Uterus (tissue), 2 donors: Measurements from ENCODE around the gene TRIM14.

Source experiments
- POLR2A ChIP-seq, 2 donors: fragments of 450-650 bp; IDR thresholded peaks; one replicate each; pipeline ENCODE4 v1.6.1; 2016; ENCODE audit warnings: antibody characterized with exemption in 2 of 2, mild to moderate bottlenecking in 1 of 2, moderate library complexity in 1 of 2
- TF ChIP-seq, protein P1 (sequence below), 4 experiments: fragments of 200-600 bp in 2 of 4; fragments of 450-650 bp in 2 of 4; sonication (generic) in 2 of 4; IDR thresholded peaks; one replicate each; pipeline ENCODE4 v1.5.1; 2016 to 2019; ENCODE audit warnings: antibody characterized with exemption in 4 of 4, mild to moderate bottlenecking in 2 of 4, moderate library complexity in 1 of 4

DNA sequence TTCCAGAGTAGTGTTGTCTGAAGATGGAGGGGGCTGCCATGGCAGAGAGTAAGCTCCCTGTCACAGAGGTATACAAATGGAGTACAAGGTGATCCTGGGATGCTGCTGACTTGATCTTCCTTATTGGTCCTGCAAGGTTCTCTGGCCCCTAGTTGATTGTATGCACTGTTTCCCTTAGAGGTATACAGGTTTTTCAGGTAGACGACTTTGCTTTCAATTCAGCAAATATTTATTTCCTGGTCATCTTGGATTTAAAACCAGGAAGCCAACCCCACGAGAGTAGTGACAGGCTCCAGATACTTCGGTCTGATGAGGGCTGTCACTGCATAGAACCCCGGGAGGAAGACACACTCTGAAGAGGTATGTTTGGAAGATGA lies 16.5 kb upstream of the TRIM14 start:
- TF ChIP-seq POLR2A (IDR thresholded peaks at IDR 0.05), result no peak
- TF ChIP-seq, protein P1, sequence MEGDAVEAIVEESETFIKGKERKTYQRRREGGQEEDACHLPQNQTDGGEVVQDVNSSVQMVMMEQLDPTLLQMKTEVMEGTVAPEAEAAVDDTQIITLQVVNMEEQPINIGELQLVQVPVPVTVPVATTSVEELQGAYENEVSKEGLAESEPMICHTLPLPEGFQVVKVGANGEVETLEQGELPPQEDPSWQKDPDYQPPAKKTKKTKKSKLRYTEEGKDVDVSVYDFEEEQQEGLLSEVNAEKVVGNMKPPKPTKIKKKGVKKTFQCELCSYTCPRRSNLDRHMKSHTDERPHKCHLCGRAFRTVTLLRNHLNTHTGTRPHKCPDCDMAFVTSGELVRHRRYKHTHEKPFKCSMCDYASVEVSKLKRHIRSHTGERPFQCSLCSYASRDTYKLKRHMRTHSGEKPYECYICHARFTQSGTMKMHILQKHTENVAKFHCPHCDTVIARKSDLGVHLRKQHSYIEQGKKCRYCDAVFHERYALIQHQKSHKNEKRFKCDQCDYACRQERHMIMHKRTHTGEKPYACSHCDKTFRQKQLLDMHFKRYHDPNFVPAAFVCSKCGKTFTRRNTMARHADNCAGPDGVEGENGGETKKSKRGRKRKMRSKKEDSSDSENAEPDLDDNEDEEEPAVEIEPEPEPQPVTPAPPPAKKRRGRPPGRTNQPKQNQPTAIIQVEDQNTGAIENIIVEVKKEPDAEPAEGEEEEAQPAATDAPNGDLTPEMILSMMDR (IDR thresholded peaks at IDR 0.05), result no peak
